IMR-90 (cell line): ENCODE data around the gene GPR17. TPM values are rescaled to one million over a fixed set of nuclear protein-coding genes. Genes with fewer than 3 reads are reported as not detected.

Experiments
- ATAC-seq: fragments of 200-7000 bp; cut with Tn5 transposase; 2 replicates; pipeline ENCODE4 v1.9.1; 2020; ENCODE audit warnings: low read depth, mild to moderate bottlenecking, moderate library complexity
- BruUV-seq: library from RNA; stranded (reverse); fragments of 400-500 nt; replicated peaks from 2 replicates; lab custom pipeline; 2021; lab: Mats Ljungman, UMichigan
- CTCF ChIA-PET: fragments of 300-600 bp; formaldehyde crosslinking; extraction: SDS; loops from one replicate; lab custom pipeline; 2021; ENCODE audit warnings: antibody characterized with exemption; lab: Yijun Ruan, JAX
- POLR2A ChIA-PET: fragments of 300-600 bp; sonication (Branson Sonifier 250); formaldehyde crosslinking; loops from one replicate; lab custom pipeline; 2022; ENCODE audit warnings: antibody characterized with exemption; ENCODE audit not compliant: unreplicated experiment; lab: Charles Lee
- DNase-seq: peaks from one replicate; pipeline ENCODE4 v3.0.0; 2013
- H2AFZ ChIP-seq: replicated peaks from 2 replicates; pipeline ENCODE3; 2013; ENCODE audit warnings: low read length, mild to moderate bottlenecking; ENCODE audit not compliant: poor library complexity
- H2AK5ac ChIP-seq: 2 replicates; pipeline ENCODE4 v1.6.1; 2013; ENCODE audit warnings: low read depth, low read length, inconsistent platforms
- H2AK9ac ChIP-seq: replicated peaks from 2 replicates; pipeline ENCODE3; 2013; ENCODE audit warnings: mild to moderate bottlenecking, low read depth, low read length, moderate library complexity; ENCODE audit not compliant: poor library complexity
- H2BK120ac ChIP-seq: 2 replicates; pipeline ENCODE4 v1.6.1; 2013; ENCODE audit warnings: low read depth, low read length, inconsistent platforms
- H2BK15ac ChIP-seq: 3 replicates; pipeline ENCODE4 v1.6.1; 2013; ENCODE audit warnings: low read depth, low read length, inconsistent platforms
- H2BK20ac ChIP-seq: 2 replicates; pipeline ENCODE4 v1.6.1; 2013; ENCODE audit warnings: low read depth, mild to moderate bottlenecking, inconsistent platforms, low read length, moderate library complexity
- H2BK5ac ChIP-seq: 2 replicates; pipeline ENCODE4 v1.6.1; 2013; ENCODE audit warnings: mild to moderate bottlenecking, low read depth, low read length, inconsistent platforms; ENCODE audit not compliant: poor library complexity, severe bottlenecking
- H3K14ac ChIP-seq: replicated peaks from 2 replicates; pipeline ENCODE4 v1.6.1; 2013; ENCODE audit warnings: low read depth, low read length, inconsistent platforms
- H3K18ac ChIP-seq: 2 replicates; pipeline ENCODE4 v1.6.1; 2013; ENCODE audit warnings: low read depth, low read length, control low read depth
- H3K23ac ChIP-seq: 2 replicates; pipeline ENCODE4 v1.6.1; 2013; ENCODE audit warnings: low read depth, low read length, inconsistent platforms
- H3K27ac ChIP-seq: 2 replicates; pipeline ENCODE4 v1.5.1; 2013; ENCODE audit warnings: mild to moderate bottlenecking, control low read depth, low read length; ENCODE audit not compliant: insufficient read depth
- H3K27me3 ChIP-seq: 2 replicates; pipeline ENCODE4 v1.6.1; 2013; ENCODE audit warnings: low read length; ENCODE audit not compliant: control insufficient read depth, insufficient read depth
- H3K36me3 ChIP-seq: 2 replicates; pipeline ENCODE4 v1.6.1; 2013; ENCODE audit warnings: low read length, mixed read lengths; ENCODE audit not compliant: control insufficient read depth, insufficient read depth
- H3K4ac ChIP-seq: 2 replicates; pipeline ENCODE4 v1.6.1; 2013; ENCODE audit warnings: low read depth, low read length, inconsistent platforms
- H3K4me1 ChIP-seq: 2 replicates; pipeline ENCODE4 v1.6.1; 2013; ENCODE audit warnings: low read length, mixed read lengths; ENCODE audit not compliant: control insufficient read depth, insufficient read depth
- H3K4me2 ChIP-seq: 2 replicates; pipeline ENCODE4 v1.6.1; 2013; ENCODE audit warnings: low read depth, mild to moderate bottlenecking, control low read depth, low read length, moderate library complexity
- H3K4me3 ChIP-seq: 2 replicates; pipeline ENCODE4 v1.5.1; 2013; ENCODE audit warnings: low read depth, mild to moderate bottlenecking, control low read depth, low read length, moderate library complexity; ENCODE audit not compliant: insufficient read depth
- H3K56ac ChIP-seq: 2 replicates; pipeline ENCODE4 v1.6.1; 2013; ENCODE audit warnings: low read length, inconsistent platforms; ENCODE audit not compliant: insufficient read depth; ENCODE audit errors: extremely low read depth
- H3K79me1 ChIP-seq, 2 experiments: 2 replicates each; pipeline ENCODE4 v1.6.1; 2013; ENCODE audit warnings: low read length in 2 of 2, inconsistent platforms in 1 of 2, low read depth in 1 of 2
- H3K9ac ChIP-seq: 2 replicates; pipeline ENCODE4 v1.6.1; 2013; ENCODE audit warnings: low read depth, low read length, control low read depth
- H3K9me1 ChIP-seq: 2 replicates; pipeline ENCODE4 v1.6.1; 2013; ENCODE audit warnings: low read length, inconsistent platforms; ENCODE audit not compliant: insufficient read depth
- H3K9me3 ChIP-seq: 2 replicates; pipeline ENCODE4 v1.6.1; 2013; ENCODE audit warnings: low read length; ENCODE audit not compliant: control insufficient read depth, insufficient read depth
- H4K20me1 ChIP-seq: 2 replicates; pipeline ENCODE4 v1.6.1; 2013; ENCODE audit warnings: low read length, inconsistent platforms; ENCODE audit not compliant: insufficient read depth
- H4K5ac ChIP-seq: 2 replicates; pipeline ENCODE4 v1.6.1; 2013; ENCODE audit warnings: mild to moderate bottlenecking, low read depth, low read length, control low read depth
- H4K8ac ChIP-seq, 2 experiments: 2 replicates each; pipeline ENCODE4 v1.6.1; 2013; ENCODE audit warnings: low read depth in 2 of 2, low read length in 2 of 2, control low read depth in 1 of 2, inconsistent platforms in 1 of 2
- H4K91ac ChIP-seq: 2 replicates; pipeline ENCODE4 v1.6.1; 2013; ENCODE audit warnings: low read depth, low read length, inconsistent platforms; ENCODE audit not compliant: insufficient read depth
- BHLHE40 ChIP-seq: fragments of 150-350 bp; IDR thresholded peaks from 2 replicates; pipeline ENCODE4 v1.6.1; 2016; ENCODE audit warnings: mild to moderate bottlenecking, low read depth, low read length
- NFE2L2 ChIP-seq: fragments of 150-350 bp; IDR thresholded peaks from 2 replicates; pipeline ENCODE4 v1.6.1; 2016; ENCODE audit warnings: low read depth, mild to moderate bottlenecking, low read length
- RFX5 ChIP-seq: IDR thresholded peaks from 2 replicates; pipeline ENCODE4 v1.8.0; 2012; ENCODE audit warnings: low read depth, mild to moderate bottlenecking, low read length, moderate library complexity
- WGBS, 2 experiments: methylation state at CpG; one replicate each; pipeline versions ENCODE4 v1.1.5 to v1.1.7; 2013; ENCODE audit warnings: missing lambda C conversion rate in 2 of 2; ENCODE audit not compliant: insufficient read length in 1 of 2; ENCODE audit errors: extremely low coverage in 2 of 2; 5-methylcytosine and 5-hydroxymethylcytosine counted together
- dilution Hi-C: fragments of 300-500 bp; cut with HindIII; formaldehyde crosslinking; loops from one replicate; pipeline ENCODE4 v1.14.3; 2018; ENCODE audit warnings: low sequenced_read_pairs; ENCODE audit not compliant: unreplicated experiment
- in situ Hi-C: fragments of 300-500 bp; cut with MboI; formaldehyde crosslinking; loops from 3 replicates; pipeline ENCODE4 v1.14.3; 2019; ENCODE audit warnings: low sequenced_read_pairs, inconsistent platforms, mixed read lengths
- intact Hi-C: fragments of 100-400 bp; cut with micrococcal nuclease; formaldehyde crosslinking; loops from 2 replicates; pipeline ENCODE4 v1.10.0; 2022
- polyA plus RNA-seq, 3 experiments: library from polyadenylated mRNA; depleted of rRNA; stranded (reverse); fragments of >200 nt; gene quantifications; 2 replicates each; pipeline ENCODE4 v1.2.3, GENCODE V29; 2012; ENCODE audit warnings: low replicate concordance in 1 of 3
- total RNA-seq: library from RNA; depleted of rRNA; stranded (reverse); fragments of >200 nt; gene quantifications from 2 replicates; pipeline ENCODE4 v1.2.3, GENCODE V29; 2012
- TF ChIP-seq, protein P1 (sequence below): fragments of 150-350 bp; IDR thresholded peaks from 2 replicates; pipeline ENCODE4 v1.6.1; 2017; ENCODE audit warnings: mild to moderate bottlenecking, antibody characterized with exemption, low read length, low read depth

Gene GPR17
- total and polyA plus RNA-seq, 2 of the 4 experiments (the other 2 are of a cell fraction): not detected

DNA sequence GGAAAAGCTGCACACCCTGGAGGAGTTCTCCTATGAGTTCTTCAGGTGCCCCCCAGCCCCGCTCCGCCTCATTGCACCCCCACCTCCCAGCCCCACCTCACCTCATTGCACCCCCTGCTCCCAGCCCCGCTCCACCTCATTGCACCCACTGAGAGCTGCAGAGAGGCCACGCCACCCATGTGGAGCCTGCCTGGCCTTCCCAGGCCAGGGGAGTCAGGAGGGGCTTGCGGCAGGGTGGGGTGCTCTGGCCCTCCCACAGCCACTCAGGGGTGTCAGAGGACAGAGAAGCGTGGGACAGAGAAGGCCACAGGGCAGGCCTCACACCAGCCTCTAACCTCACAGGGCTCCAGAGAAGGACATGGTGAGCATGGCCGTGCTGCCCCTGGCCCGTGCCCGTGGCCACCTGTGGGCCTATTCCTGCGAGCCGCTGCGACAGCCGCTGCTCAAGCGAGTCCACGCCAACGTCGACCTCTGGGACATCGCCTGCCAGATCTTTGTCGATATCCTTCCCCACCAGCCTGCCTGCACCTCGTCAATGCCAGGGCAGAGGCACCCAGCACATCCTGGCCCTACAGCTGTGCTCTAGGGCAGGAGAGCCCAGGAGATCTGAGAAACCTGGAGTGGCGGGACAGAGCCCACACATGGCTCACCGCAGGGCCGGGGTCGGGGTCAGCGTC, 15.0 kb upstream of the GPR17 start:
- Histone ChIP-seq H3K4me3 (no peak overlapping the region), H3K4me2 (no peak overlapping the region), H3K4ac (no peak overlapping the region), H2BK120ac (no peak overlapping the region), H4K8ac (no peak overlapping the region), H4K91ac (no peak overlapping the region), H2AK9ac (no peak overlapping the region), H2AK5ac (no peak overlapping the region), H2BK5ac (no peak overlapping the region), H4K5ac (no peak overlapping the region), H3K56ac (no peak overlapping the region), H3K36me3 (no peaks in the 10 kb centered on the region), H3K9ac (no peak overlapping the region), H3K27ac (no peak overlapping the region), H3K27me3 (no peaks in the 10 kb centered on the region; the same call in 1 of the 2 replicates), H3K9me3 (no peaks in the 10 kb centered on the region), H2BK15ac (no peak overlapping the region), H3K79me1 (no peaks in the 10 kb centered on the region), H4K20me1 (no peaks in the 10 kb centered on the region), H3K23ac (no peak overlapping the region), H3K9me1 (no peaks in the 10 kb centered on the region), H2BK20ac (no peak overlapping the region), H3K4me1 (peaks cover 2% of the 10 kb centered on the region; the same call in 1 of the 2 replicates), H3K14ac (no peak overlapping the region), H2AFZ (no peak overlapping the region), H3K18ac (no peak overlapping the region)
- intact Hi-C loops: no loop called here
- dilution Hi-C loops: no loop called here
- no peak for TF ChIP-seq BHLHE40
- TF ChIP-seq, protein P1, sequence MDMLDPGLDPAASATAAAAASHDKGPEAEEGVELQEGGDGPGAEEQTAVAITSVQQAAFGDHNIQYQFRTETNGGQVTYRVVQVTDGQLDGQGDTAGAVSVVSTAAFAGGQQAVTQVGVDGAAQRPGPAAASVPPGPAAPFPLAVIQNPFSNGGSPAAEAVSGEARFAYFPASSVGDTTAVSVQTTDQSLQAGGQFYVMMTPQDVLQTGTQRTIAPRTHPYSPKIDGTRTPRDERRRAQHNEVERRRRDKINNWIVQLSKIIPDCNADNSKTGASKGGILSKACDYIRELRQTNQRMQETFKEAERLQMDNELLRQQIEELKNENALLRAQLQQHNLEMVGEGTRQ: no peak
- TF ChIP-seq RFX5: no peak
- TF ChIP-seq NFE2L2: no peak
- in situ Hi-C loops: no loop called here
- BruUV-seq: no TSS peak
- ChIA-PET CTCF (no interaction called here), POLR2A (no interaction called here)
- 93% methylated on average over 5 of the region's 25 CpGs; no CpG with 5 or more reads in 1 of the 2 experiments for WGBS, 2 experiments
- DNase-seq (no peak), ATAC-seq (no peak)
